Karpas-422 (cell line): ENCODE results near the gene CFAP410. TPM values are rescaled to one million over a fixed set of nuclear protein-coding genes. Genes with fewer than 3 reads are reported as not detected.

Experiments
- DNase-seq: peaks from one replicate; pipeline ENCODE4 v3.0.0-alpha.2; 2015
- H2AFZ ChIP-seq: fragments of 200-600 bp; sonication (generic); 2 replicates; pipeline ENCODE4 v1.6.1; 2014; ENCODE audit warnings: antibody characterized with exemption, low read length, mixed read lengths
- H3K27ac ChIP-seq: fragments of 200-600 bp; sonication (generic); 2 replicates; pipeline ENCODE4 v1.5.1; 2014; ENCODE audit warnings: mild to moderate bottlenecking, low read length, moderate library complexity
- H3K27me3 ChIP-seq: fragments of 200-600 bp; sonication (generic); 2 replicates; pipeline ENCODE4 v1.6.1; 2014; ENCODE audit warnings: low read length, mixed read lengths
- H3K36me3 ChIP-seq: fragments of 200-600 bp; sonication (generic); 2 replicates; pipeline ENCODE4 v1.6.1; 2014; ENCODE audit warnings: low read length, mixed read lengths; ENCODE audit not compliant: insufficient read depth
- H3K4me1 ChIP-seq: fragments of 200-600 bp; sonication (generic); 2 replicates; pipeline ENCODE4 v1.6.1; 2014; ENCODE audit warnings: mild to moderate bottlenecking, low read length, mixed read lengths
- H3K4me2 ChIP-seq: fragments of 200-600 bp; sonication (generic); 2 replicates; pipeline ENCODE4 v1.6.1; 2014; ENCODE audit warnings: low read length, low read depth, mild to moderate bottlenecking; ENCODE audit not compliant: poor library complexity, severe bottlenecking
- H3K4me3 ChIP-seq: fragments of 200-600 bp; sonication (generic); 2 replicates; pipeline ENCODE4 v1.5.1; 2014; ENCODE audit warnings: mild to moderate bottlenecking, antibody characterized with exemption, low read length, mixed read lengths
- H3K79me2 ChIP-seq: fragments of 200-600 bp; sonication (generic); 2 replicates; pipeline ENCODE4 v1.6.1; 2014; ENCODE audit warnings: mild to moderate bottlenecking, low read length, mixed read lengths
- H3K9ac ChIP-seq: fragments of 200-600 bp; sonication (generic); 2 replicates; pipeline ENCODE4 v1.6.0; 2014; ENCODE audit warnings: low read length
- H3K9me2 ChIP-seq: fragments of 200-600 bp; sonication (generic), shearing (Covaris generic); replicated peaks from 2 replicates; pipeline ENCODE4 v1.6.0; 2014; ENCODE audit warnings: mild to moderate bottlenecking, low read length, moderate library complexity; ENCODE audit not compliant: insufficient read depth
- H3K9me3 ChIP-seq: fragments of 300-700, 200-600 bp; sonication (generic); 2 replicates; pipeline ENCODE4 v1.6.1; 2014; ENCODE audit warnings: low read length, mixed read lengths
- H4K20me1 ChIP-seq: fragments of 200-600 bp; sonication (generic); 2 replicates; pipeline ENCODE4 v1.6.1; 2014; ENCODE audit warnings: mild to moderate bottlenecking, antibody characterized with exemption, low read length, low read depth; ENCODE audit not compliant: insufficient read depth
- total RNA-seq: library from RNA; depleted of rRNA; stranded (reverse); fragments of >200 nt; shearing (Covaris generic); gene quantifications from 2 replicates; pipeline ENCODE4 v1.2.3, GENCODE V29; 2014; ENCODE audit warnings: low replicate concordance

The CFAP410 gene
- total RNA-seq, 1 experiment from 2014 or later: 7.9 TPM

GRCh38 chr21:44297525-44298290 lies 41.5 kb downstream of the CFAP410 start:
- H2AFZ ChIP-seq: no peak overlapping the region
- peaks cover 22% of the 10 kb centered on the region for H4K20me1 ChIP-seq
- H3K79me2 ChIP-seq: peaks cover 26% of the 10 kb centered on the region
- H3K4me3 ChIP-seq: no peak overlapping the region
- H3K4me1 ChIP-seq: peaks cover 29% of the 10 kb centered on the region
- H3K9me3 ChIP-seq: no peaks in the 10 kb centered on the region
- peaks cover 3% of the 10 kb centered on the region; the same call in 1 of the 2 replicates for H3K27me3 ChIP-seq
- no peaks in the 10 kb centered on the region for H3K9me2 ChIP-seq
- H3K9ac ChIP-seq: no peak overlapping the region
- no peak overlapping the region for H3K27ac ChIP-seq
- DNase-seq: peak; percentile 87
- H3K4me2 ChIP-seq: no peak overlapping the region
- H3K36me3 ChIP-seq: no peaks in the 10 kb centered on the region

GRCh38 chr21:44296916-44297315 lies 42.3 kb downstream of the CFAP410 start:
- H3K4me2 ChIP-seq: no peak overlapping the region
- no peak for DNase-seq

GRCh38 chr21:44296103-44296519 lies 43.1 kb downstream of the CFAP410 start:
- H3K9me2 ChIP-seq: no peaks in the 10 kb centered on the region
- peaks cover 10% of the 10 kb centered on the region for H3K79me2 ChIP-seq
- H3K27me3 ChIP-seq: peaks cover 3% of the 10 kb centered on the region; the same call in 1 of the 2 replicates
- H4K20me1 ChIP-seq: peaks cover 6% of the 10 kb centered on the region
- no peak overlapping the region for H2AFZ ChIP-seq
- no peaks in the 10 kb centered on the region for H3K9me3 ChIP-seq
- no peak overlapping the region for H3K4me2 ChIP-seq
- no peak for DNase-seq
- no peak overlapping the region for H3K9ac ChIP-seq
- H3K4me1 ChIP-seq: peaks cover 13% of the 10 kb centered on the region
- H3K36me3 ChIP-seq: no peaks in the 10 kb centered on the region
- H3K27ac ChIP-seq: no peak overlapping the region
- H3K4me3 ChIP-seq: no peak overlapping the region

More at GRCh38 chr21:44296916-44297315, 42.3 kb downstream of the CFAP410 start:
- no peak overlapping the region for H3K4me3 ChIP-seq
- H3K36me3 ChIP-seq: no peaks in the 10 kb centered on the region
- H3K9me2 ChIP-seq: no peaks in the 10 kb centered on the region
- no peaks in the 10 kb centered on the region for H3K9me3 ChIP-seq
- no peak overlapping the region for H3K27ac ChIP-seq
- H3K27me3 ChIP-seq: peaks cover 3% of the 10 kb centered on the region; the same call in 1 of the 2 replicates
- H4K20me1 ChIP-seq: peaks cover 15% of the 10 kb centered on the region
- H3K9ac ChIP-seq: no peak overlapping the region
- peaks cover 21% of the 10 kb centered on the region for H3K4me1 ChIP-seq
- peaks cover 18% of the 10 kb centered on the region for H3K79me2 ChIP-seq
- no peak overlapping the region for H2AFZ ChIP-seq

GRCh38 chr21:44295646-44296045 lies 43.5 kb downstream of the CFAP410 start:
- peaks cover 10% of the 10 kb centered on the region for H3K4me1 ChIP-seq
- no peaks in the 10 kb centered on the region for H3K36me3 ChIP-seq
- no peak overlapping the region for H3K9ac ChIP-seq
- peaks cover 3% of the 10 kb centered on the region; the same call in 1 of the 2 replicates for H3K27me3 ChIP-seq
- H3K9me2 ChIP-seq: no peaks in the 10 kb centered on the region
- DNase-seq: no peak
- H4K20me1 ChIP-seq: peaks cover 2% of the 10 kb centered on the region
- H3K79me2 ChIP-seq: peaks cover 5% of the 10 kb centered on the region
- no peak overlapping the region for H3K27ac ChIP-seq
- H3K4me3 ChIP-seq: no peak overlapping the region
- no peak overlapping the region for H2AFZ ChIP-seq
- H3K4me2 ChIP-seq: no peak overlapping the region
- no peaks in the 10 kb centered on the region for H3K9me3 ChIP-seq

GRCh38 chr21:44295163-44295573 lies 44.0 kb downstream of the CFAP410 start:
- Histone ChIP-seq H3K27ac (no peak overlapping the region), H3K4me3 (no peak overlapping the region), H3K9ac (no peak overlapping the region), H3K27me3 (peaks cover 3% of the 10 kb centered on the region; the same call in 1 of the 2 replicates), H3K9me2 (no peaks in the 10 kb centered on the region), H3K4me2 (no peak overlapping the region), H2AFZ (no peak overlapping the region), H4K20me1 (no peaks in the 10 kb centered on the region; the same call in none of the 2 replicates), H3K9me3 (no peaks in the 10 kb centered on the region), H3K79me2 (peaks cover under 1% of the 10 kb centered on the region; the same call in 1 of the 2 replicates), H3K36me3 (no peaks in the 10 kb centered on the region), H3K4me1 (peaks cover 10% of the 10 kb centered on the region)
- DNase-seq: peak; percentile 51

GRCh38 chr21:44294391-44295162 lies 44.6 kb downstream of the CFAP410 start:
- Histone ChIP-seq H3K4me1 (peaks cover 8% of the 10 kb centered on the region), H4K20me1 (no peaks in the 10 kb centered on the region; the same call in none of the 2 replicates), H3K9ac (no peak overlapping the region), H3K79me2 (no peaks in the 10 kb centered on the region), H3K9me2 (no peaks in the 10 kb centered on the region), H3K27me3 (peaks cover 3% of the 10 kb centered on the region; the same call in 1 of the 2 replicates), H3K9me3 (no peaks in the 10 kb centered on the region), H2AFZ (no peak overlapping the region), H3K27ac (no peak overlapping the region), H3K4me3 (no peak overlapping the region), H3K4me2 (no peak overlapping the region), H3K36me3 (no peaks in the 10 kb centered on the region)
- DNase-seq: no peak

- H3K4me1 ChIP-seq: 0 out of 2 replicates have a peak, but pooled peaks cover 2% of the 10 kb centered on the region
- H3K79me2 ChIP-seq: no peaks in the 10 kb centered on the region
- no peak overlapping the region for H3K4me2 ChIP-seq
- no peaks in the 10 kb centered on the region for H3K9me3 ChIP-seq
- no peak overlapping the region for H2AFZ ChIP-seq
- H3K9ac ChIP-seq: no peak overlapping the region
- H4K20me1 ChIP-seq: no peaks in the 10 kb centered on the region; the same call in none of the 2 replicates
- no peak overlapping the region for H3K4me3 ChIP-seq
- no peaks in the 10 kb centered on the region for H3K9me2 ChIP-seq
- peaks cover 3% of the 10 kb centered on the region; the same call in 1 of the 2 replicates for H3K27me3 ChIP-seq
- no peaks in the 10 kb centered on the region for H3K36me3 ChIP-seq
- DNase-seq: no peak
- no peak overlapping the region for H3K27ac ChIP-seq
Measured at GRCh38 chr21:44293551-44294231, 45.5 kb downstream of the CFAP410 start.
